Stimulated activated naive CD8-positive, alpha-beta T cell treated with anti-CD3 and anti-CD28 coated beads, Interleukin-15, amount 100 ng/mL, for 72 hours (primary cell): ENCODE measurements around the gene SMTN.
A peak's percentile ranks its signal among the peaks of the same experiment; 100 is the strongest.

Source experiments
- ATAC-seq: fragments of 150-1000 bp; cut with Tn5 transposase; 2 replicates; pipeline ENCODE4 v1.10.0; 2021; ENCODE audit warnings: mild to moderate bottlenecking, moderate library complexity
- DNase-seq, 2 donors: peaks; one replicate each; pipeline ENCODE4 v3.0.0; 2021 to 2022
- H3K27ac Mint-ChIP-seq, 2 donors: one replicate each; pipeline ENCODE4 v1.8.0; 2022; ENCODE audit warnings: mild to moderate bottlenecking in 2 of 2, mixed read lengths in 2 of 2, moderate library complexity in 2 of 2
- H3K27me3 Mint-ChIP-seq: one replicate; pipeline ENCODE4 v1.8.0; 2022; ENCODE audit warnings: mixed read lengths
- H3K4me1 Mint-ChIP-seq: one replicate; pipeline ENCODE4 v1.8.0; 2022; ENCODE audit warnings: mild to moderate bottlenecking, mixed read lengths
- H3K4me3 Mint-ChIP-seq, 2 donors: one replicate each; pipeline ENCODE4 v1.8.0; 2022; ENCODE audit warnings: mild to moderate bottlenecking in 2 of 2, mixed read lengths in 2 of 2, moderate library complexity in 1 of 2
- H3K9me3 Mint-ChIP-seq, 2 donors: one replicate each; pipeline ENCODE4 v1.8.0; 2022; ENCODE audit warnings: mixed read lengths in 2 of 2

SMTN gene

DNA sequence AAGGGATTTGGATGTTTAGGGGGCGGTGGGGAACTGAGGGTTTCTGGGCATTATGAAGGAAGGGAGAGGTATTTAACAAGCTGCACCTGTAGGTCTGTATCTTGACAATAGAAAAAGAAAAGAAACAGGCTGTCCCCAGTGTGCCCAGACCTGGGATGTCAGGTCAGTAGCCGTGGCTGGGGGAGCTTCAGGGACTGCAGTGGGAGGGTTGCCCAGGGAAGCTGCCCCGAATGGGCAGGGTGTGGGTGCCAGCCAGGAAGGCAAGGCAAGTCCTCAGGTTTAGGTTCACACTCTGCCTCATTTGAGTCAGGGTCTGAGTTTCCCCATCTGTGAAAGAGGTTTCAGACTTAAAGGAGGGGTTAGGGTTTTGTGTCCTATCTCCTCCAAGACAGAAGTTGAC lies 43.2 kb downstream of the SMTN start:
- H3K9me3 Mint-ChIP-seq: no peaks in the 10 kb centered on the region
- DNase-seq (no peak), ATAC-seq (no peak)
- H3K27me3 Mint-ChIP-seq: no peaks in the 10 kb centered on the region
- peaks cover 6% of the 10 kb centered on the region for H3K4me1 Mint-ChIP-seq
- H3K27ac Mint-ChIP-seq: peak overlapping the region in 1 of 2 donors; percentile 49
- H3K4me3 Mint-ChIP-seq: no peak overlapping the region

DNA sequence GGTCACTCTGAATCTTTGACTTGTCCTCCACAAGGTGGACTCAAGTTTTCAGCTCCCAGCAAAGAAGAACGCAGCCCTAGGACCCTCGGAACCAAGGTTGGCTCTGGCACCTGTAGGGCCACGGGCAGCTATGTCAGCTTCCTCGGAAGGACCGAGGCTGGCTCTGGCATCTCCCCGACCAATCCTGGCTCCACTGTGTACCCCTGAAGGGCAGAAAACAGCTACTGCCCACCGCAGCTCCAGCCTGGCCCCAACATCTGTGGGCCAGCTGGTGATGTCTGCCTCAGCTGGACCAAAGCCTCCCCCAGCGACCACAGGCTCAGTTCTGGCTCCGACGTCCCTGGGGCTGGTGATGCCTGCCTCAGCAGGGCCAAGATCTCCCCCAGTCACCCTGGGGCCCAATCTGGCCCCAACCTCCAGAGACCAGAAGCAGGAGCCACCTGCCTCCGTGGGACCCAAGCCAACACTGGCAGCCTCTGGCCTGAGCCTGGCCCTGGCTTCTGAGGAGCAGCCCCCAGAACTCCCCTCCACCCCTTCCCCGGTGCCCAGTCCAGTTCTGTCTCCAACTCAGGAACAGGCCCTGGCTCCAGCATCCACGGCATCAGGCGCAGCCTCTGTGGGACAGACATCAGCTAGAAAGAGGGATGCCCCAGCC lies 43.8 kb downstream of the SMTN start:
- ATAC-seq: no peak
- no peak overlapping the region for H3K27ac Mint-ChIP-seq

DNA sequence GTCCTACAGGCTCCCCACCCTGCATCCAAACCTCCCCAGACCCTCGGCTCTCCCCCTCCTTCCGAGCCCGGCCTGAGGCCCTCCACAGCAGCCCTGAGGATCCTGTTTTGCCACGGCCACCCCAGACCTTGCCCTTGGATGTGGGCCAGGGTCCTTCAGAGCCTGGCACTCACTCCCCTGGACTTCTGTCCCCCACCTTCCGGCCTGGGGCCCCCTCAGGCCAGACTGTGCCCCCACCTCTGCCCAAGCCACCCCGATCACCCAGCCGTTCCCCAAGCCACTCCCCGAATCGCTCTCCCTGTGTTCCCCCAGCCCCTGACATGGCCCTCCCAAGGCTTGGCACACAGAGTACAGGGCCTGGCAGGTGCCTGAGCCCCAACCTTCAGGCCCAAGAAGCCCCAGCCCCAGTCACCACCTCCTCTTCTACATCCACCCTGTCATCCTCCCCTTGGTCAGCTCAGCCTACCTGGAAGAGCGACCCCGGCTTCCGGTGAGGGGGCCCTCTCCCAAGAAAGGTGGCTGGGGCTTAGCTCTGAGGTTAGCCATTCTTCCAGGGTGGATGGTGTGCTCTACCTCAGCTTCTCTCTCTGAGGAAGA lies 44.5 kb downstream of the SMTN start:
- Mint-ChIP-seq H3K4me3 (no peak overlapping the region), H3K27me3 (no peaks in the 10 kb centered on the region), H3K4me1 (peaks cover 6% of the 10 kb centered on the region), H3K27ac (no peak overlapping the region), H3K9me3 (no peaks in the 10 kb centered on the region)
- DNase-seq: no peak
- ATAC-seq: no peak

More for the DNA sequence above, 43.8 kb downstream of the SMTN start:
- H3K4me1 Mint-ChIP-seq: peaks cover 6% of the 10 kb centered on the region
- H3K9me3 Mint-ChIP-seq: no peaks in the 10 kb centered on the region
- DNase-seq: no peak
- H3K27me3 Mint-ChIP-seq: no peaks in the 10 kb centered on the region
- no peak overlapping the region for H3K4me3 Mint-ChIP-seq

DNA sequence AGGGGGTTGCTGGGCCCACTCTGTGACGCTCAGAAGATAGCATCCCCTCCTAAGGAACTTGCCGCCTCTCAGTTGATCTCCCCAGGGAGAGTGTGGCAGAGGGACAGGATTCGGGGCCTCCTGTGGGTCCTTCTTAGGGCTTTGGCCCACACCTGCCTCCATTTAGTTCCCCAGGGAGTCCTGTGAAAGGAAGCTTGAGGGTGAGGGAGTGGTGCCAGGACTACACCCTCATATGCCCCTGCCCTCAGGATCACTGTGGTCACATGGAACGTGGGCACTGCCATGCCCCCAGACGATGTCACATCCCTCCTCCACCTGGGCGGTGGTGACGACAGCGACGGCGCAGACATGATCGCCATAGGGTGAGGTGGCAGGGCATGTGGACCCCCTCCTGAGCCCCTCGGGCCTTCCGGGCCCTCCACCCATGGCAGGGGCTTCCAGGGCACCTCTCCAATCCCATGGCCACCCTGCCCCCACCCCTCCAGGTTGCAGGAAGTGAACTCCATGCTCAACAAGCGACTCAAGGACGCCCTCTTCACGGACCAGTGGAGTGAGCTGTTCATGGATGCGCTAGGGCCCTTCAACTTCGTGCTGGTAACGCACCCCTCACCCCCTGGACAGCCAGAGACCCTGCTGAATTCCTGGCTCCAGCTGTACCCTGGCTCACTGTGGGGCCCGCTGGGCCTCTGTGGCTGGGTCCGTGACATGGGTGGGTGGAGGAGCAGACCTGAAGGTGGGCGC lies 45.2 kb downstream of the SMTN start:
- peaks cover 6% of the 10 kb centered on the region for H3K4me1 Mint-ChIP-seq
- DNase-seq: no peak
- no peak overlapping the region for H3K27ac Mint-ChIP-seq
- H3K27me3 Mint-ChIP-seq: no peaks in the 10 kb centered on the region
- no peak overlapping the region for H3K4me3 Mint-ChIP-seq
- H3K9me3 Mint-ChIP-seq: no peaks in the 10 kb centered on the region
- no peak for ATAC-seq

DNA sequence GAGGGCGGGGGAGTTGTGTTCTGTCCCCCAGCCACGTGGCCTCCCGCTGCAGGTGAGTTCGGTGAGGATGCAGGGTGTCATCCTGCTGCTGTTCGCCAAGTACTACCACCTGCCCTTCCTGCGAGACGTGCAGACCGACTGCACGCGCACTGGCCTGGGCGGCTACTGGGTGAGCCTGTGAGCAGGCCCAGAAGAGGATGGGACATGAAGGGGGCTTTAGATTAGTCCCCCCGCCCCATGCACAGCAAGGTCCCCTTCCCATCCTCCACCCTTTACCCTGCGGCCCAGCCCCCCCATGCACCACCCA lies 45.7 kb downstream of the SMTN start:
- H3K9me3 Mint-ChIP-seq: no peaks in the 10 kb centered on the region

DNA sequence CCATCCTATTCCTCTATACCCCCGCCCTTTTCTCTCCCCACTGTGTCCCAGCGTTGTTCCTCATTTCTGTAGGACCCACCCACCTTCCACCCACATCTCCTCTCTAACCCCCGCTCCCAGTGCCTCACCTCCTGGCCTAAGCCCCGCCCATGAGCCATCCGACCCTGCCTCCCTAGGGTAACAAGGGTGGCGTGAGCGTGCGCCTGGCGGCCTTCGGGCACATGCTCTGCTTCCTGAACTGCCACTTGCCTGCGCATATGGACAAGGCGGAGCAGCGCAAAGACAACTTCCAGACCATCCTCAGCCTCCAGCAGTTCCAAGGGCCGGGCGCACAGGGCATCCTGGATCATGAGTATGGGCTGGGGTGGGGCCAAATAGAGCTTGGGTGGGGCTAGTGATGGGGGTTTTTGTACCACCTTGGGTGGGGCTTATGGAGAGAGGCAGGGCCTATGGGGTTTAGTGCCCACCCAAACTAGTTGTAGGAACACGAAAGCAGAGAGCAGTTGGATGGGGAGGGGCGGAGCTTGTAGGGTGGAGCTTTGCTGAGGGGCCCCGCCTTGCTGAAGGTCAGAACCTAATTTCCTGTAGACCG lies 46.2 kb downstream of the SMTN start:
- Mint-ChIP-seq H3K4me1 (peaks cover 6% of the 10 kb centered on the region), H3K9me3 (no peaks in the 10 kb centered on the region), H3K27me3 (no peaks in the 10 kb centered on the region), H3K4me3 (no peak overlapping the region), H3K27ac (no peak overlapping the region)
- DNase-seq (no peak), ATAC-seq (no peak)

More for the DNA sequence above, 45.7 kb downstream of the SMTN start:
- Mint-ChIP-seq H3K4me3 (no peak overlapping the region), H3K27me3 (no peaks in the 10 kb centered on the region), H3K4me1 (peaks cover 6% of the 10 kb centered on the region), H3K27ac (no peak overlapping the region)
- ATAC-seq (no peak), DNase-seq (no peak)

DNA sequence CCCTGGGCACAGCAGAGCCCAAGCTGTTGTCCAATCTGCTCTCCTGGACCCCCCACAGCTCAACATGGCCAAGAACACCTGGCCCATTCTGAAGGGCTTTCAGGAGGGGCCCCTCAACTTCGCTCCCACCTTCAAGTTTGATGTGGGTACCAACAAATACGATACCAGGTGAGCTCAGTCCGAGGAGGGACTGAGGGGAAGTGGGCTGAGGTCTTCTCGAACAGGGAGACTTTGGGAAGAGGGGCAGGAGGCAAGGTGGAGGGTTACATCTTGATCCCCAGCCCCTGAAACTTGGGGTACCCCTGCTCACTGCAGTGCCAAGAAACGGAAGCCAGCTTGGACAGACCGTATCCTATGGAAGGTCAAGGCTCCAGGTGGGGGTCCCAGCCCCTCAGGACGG lies 47.0 kb downstream of the SMTN start:
- Mint-ChIP-seq H3K27ac (no peak overlapping the region), H3K4me3 (no peak overlapping the region), H3K9me3 (no peaks in the 10 kb centered on the region), H3K27me3 (no peaks in the 10 kb centered on the region), H3K4me1 (peaks cover 6% of the 10 kb centered on the region)
- DNase-seq: no peak
- no peak for ATAC-seq

DNA sequence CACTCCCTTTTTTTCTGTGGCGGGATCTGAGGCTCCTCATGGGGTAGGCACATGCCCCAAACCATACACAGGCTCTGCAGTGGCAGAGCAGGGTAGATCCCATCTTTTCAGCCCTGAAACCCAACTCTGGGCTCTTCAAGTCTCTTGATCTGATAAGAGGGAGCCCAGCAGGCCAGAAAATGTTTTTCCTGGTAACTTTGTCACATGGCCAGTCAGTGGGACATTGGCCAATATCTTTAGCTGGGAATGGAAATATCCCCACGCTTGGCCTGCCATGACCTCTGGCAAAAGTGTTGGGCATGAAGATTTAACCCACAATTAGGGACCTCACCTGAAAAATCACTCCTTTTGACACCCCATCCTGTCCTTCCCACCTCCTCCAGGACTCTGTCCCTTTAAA lies 49.8 kb downstream of the SMTN start:
- no peaks in the 10 kb centered on the region for H3K9me3 Mint-ChIP-seq
- no peak for ATAC-seq
- DNase-seq: no peak
- H3K27me3 Mint-ChIP-seq: no peaks in the 10 kb centered on the region
- H3K4me3 Mint-ChIP-seq: no peak overlapping the region
- peaks cover 6% of the 10 kb centered on the region for H3K4me1 Mint-ChIP-seq
- no peak overlapping the region for H3K27ac Mint-ChIP-seq

DNA sequence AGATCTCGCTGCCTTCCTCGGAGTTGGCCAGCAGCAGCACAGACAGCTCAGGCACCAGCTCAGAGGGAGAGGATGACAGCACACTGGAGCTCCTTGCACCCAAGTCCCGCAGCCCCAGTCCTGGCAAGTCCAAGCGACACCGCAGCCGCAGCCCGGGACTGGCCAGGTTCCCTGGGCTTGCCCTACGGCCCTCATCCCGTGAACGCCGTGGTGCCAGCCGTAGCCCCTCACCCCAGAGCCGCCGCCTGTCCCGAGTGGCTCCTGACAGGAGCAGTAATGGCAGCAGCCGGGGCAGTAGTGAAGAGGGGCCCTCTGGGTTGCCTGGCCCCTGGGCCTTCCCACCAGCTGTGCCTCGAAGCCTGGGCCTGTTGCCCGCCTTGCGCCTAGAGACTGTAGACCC lies 52.8 kb downstream of the SMTN start:
- no peaks in the 10 kb centered on the region for H3K27me3 Mint-ChIP-seq
- no peak overlapping the region for H3K27ac Mint-ChIP-seq
- H3K4me1 Mint-ChIP-seq: no peaks in the 10 kb centered on the region
- ATAC-seq (no peak), DNase-seq (no peak)
- no peaks in the 10 kb centered on the region for H3K9me3 Mint-ChIP-seq
- H3K4me3 Mint-ChIP-seq: no peak overlapping the region

DNA sequence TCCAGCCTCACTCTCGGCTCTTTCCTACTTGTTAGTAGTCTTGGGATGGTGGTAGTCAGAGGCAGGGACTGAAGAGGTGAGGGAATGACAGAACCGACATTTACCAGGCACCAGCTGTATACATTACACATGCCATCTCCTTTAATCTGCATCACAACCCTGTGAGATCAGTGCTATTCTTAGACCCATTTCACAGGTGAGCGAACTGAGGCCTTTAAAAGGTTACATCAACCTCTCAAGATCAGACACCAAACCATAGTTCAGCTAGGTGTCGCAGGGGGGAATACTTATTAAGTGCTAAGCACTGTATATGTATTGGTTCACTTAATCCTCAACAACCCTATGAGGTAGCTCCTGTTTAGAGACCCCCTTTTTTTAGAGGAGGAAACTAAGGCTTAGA lies 53.6 kb downstream of the SMTN start:
- Mint-ChIP-seq H3K27ac (no peak overlapping the region), H3K9me3 (no peaks in the 10 kb centered on the region), H3K4me3 (no peak overlapping the region), H3K27me3 (peaks cover 4% of the 10 kb centered on the region), H3K4me1 (no peaks in the 10 kb centered on the region)
- no peak for ATAC-seq
- no peak for DNase-seq

DNA sequence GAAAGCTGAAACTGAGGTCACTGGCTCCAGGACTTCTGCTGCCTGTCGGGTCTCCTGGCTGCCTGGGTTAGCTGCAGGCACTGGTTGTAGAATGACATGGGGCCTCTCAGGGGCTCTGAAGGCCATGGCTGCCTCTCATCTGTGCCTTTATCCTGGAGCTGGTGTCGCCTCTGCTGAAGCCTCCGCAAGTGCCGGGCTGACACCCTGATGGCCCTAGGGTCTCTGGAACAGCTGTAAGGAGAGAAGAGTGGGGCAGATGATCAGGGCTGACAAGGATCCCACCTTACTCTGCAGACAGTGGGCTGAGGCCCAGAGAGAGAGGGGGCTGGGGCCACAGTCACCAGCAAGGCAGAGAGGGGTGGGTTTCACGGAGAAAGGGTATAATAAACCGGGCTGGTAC lies 54.6 kb downstream of the SMTN start:
- Mint-ChIP-seq H3K27me3 (peaks cover 13% of the 10 kb centered on the region), H3K4me1 (no peaks in the 10 kb centered on the region), H3K27ac (no peak overlapping the region), H3K9me3 (no peaks in the 10 kb centered on the region), H3K4me3 (no peak overlapping the region)
- no peak for DNase-seq
- ATAC-seq: no peak

DNA sequence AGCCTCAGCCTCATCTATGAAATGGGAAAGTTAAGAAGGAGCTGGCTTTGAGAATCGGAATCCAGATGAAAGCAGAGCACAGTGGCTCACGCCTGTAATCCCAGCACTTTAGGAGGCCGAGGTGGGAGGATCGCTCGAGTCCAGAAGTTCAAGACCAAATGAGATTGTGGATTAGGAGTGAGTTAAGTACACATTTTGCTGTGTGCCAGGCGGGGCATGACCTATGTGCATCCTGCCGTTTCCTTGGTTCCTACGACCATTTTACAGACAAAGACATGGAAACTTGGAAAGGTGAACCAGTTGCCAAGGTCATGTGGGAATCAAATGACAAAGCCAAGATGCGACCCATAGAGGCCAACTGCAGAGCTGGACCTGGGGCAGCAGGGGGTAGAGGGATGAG lies 55.0 kb downstream of the SMTN start:
- Mint-ChIP-seq H3K27me3 (peaks cover 13% of the 10 kb centered on the region), H3K4me3 (no peak overlapping the region), H3K9me3 (no peaks in the 10 kb centered on the region), H3K27ac (no peak overlapping the region), H3K4me1 (no peaks in the 10 kb centered on the region)
- no peak for DNase-seq
- ATAC-seq: no peak

DNA sequence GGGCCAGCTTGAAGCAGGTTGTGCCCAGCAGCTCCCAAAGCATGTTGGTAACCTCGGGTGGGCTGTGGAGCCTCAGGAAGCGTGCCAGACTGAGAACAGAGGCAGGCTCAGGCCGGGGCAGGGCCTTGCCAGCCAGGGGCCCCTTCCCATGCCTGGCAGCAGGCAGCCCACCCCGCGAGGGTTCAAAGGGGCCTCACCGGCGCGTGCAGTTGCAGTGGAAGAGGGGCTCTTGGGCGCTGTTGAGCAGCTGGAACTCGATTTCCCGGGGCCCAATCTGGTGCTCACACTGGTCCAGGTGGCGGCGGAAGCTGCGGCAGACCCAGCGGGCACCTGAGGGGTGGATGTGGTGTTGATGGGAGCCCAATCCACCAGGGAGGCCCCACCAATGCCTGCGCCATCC lies 55.6 kb downstream of the SMTN start:
- no peaks in the 10 kb centered on the region for H3K9me3 Mint-ChIP-seq
- no peak for ATAC-seq
- no peak for DNase-seq
- H3K27ac Mint-ChIP-seq: no peak overlapping the region
- no peaks in the 10 kb centered on the region for H3K4me1 Mint-ChIP-seq
- no peak overlapping the region for H3K4me3 Mint-ChIP-seq
- H3K27me3 Mint-ChIP-seq: peaks cover 13% of the 10 kb centered on the region

DNA sequence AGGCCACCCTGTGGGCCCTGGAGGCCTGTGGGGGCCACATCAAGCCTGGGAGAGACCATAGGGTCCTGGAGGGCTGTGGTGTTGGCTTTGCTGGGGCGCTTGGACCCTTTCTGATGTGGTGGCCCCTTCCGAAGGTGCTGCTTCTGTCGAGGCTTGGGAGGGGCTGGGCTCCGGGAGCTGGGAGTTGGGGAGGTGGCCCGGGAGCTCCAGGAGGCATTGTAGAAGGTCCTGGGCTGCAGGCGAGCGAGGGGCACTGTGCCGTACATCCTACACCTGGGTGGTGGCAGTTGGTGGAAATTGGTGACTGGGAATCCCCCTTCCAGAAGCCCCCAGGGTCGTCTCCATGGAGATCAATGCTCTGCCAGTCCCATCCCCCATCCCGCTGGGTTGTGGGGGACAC lies 56.6 kb downstream of the SMTN start:
- Mint-ChIP-seq H3K4me3 (no peak overlapping the region), H3K9me3 (no peaks in the 10 kb centered on the region), H3K4me1 (no peaks in the 10 kb centered on the region), H3K27ac (peak overlapping the region in 1 of 2 donors; percentile 40), H3K27me3 (peaks cover 13% of the 10 kb centered on the region)
- ATAC-seq: no peak
- no peak for DNase-seq

DNA sequence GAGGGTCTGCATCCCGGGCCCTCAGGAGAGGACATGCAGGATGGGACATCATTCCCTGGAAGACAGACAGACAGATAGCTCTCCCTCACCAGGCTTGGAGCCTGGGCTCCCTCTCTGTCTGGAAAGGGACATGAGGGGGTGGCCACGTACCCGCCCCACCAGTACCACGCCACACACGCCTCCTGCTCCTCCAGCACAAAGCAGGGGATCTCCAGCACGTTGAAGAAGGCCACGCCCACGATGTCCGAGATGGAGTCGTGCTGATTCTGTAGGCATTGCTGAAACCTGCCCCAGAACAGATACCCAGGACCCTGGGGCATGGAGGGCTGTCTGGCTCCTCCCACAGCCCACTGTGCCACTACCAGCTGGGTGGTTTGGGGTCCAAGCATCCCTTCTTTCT lies 57.0 kb downstream of the SMTN start:
- no peaks in the 10 kb centered on the region for H3K4me1 Mint-ChIP-seq
- peaks cover 13% of the 10 kb centered on the region for H3K27me3 Mint-ChIP-seq
- no peaks in the 10 kb centered on the region for H3K9me3 Mint-ChIP-seq
- H3K4me3 Mint-ChIP-seq: no peak overlapping the region
- H3K27ac Mint-ChIP-seq: no peak overlapping the region
- ATAC-seq (no peak), DNase-seq (no peak)

DNA sequence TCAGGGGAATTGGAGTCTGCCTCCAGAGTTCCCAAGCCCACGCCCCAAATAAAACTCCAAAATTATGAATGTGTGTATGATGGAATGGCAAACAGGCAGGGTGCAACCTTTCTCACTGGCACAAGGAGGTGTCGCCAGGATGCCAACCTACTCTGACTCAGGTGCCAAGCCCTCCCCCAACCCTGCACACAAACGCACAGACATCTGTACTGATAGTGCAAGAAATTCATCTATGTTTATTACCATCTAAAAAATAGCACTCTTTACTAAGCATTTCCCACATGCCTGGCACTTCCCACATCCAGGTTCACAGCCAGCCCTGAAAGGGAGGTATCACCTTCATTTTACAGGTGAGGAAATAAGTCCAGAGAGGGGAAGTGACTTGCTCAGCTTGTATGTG lies 57.9 kb downstream of the SMTN start:
- ATAC-seq: no peak
- Mint-ChIP-seq H3K4me3 (no peak overlapping the region), H3K27me3 (peaks cover 13% of the 10 kb centered on the region), H3K27ac (no peak overlapping the region), H3K9me3 (no peaks in the 10 kb centered on the region), H3K4me1 (peaks cover 5% of the 10 kb centered on the region)
- no peak for DNase-seq
